Mucosa of rectum (tissue), 2 donors: ENCODE results near the gene HNRNPA1.
A peak's percentile ranks its signal among the peaks of the same experiment; 100 is the strongest.

Experiments
- H3K27ac ChIP-seq, 2 donors: one replicate each; pipeline ENCODE4 v1.7.0; 2013; ENCODE audit warnings: inconsistent platforms in 2 of 2, low read depth in 2 of 2, low read length in 2 of 2
- H3K27me3 ChIP-seq, 2 donors: one replicate each; pipeline ENCODE4 v1.7.0; 2013; ENCODE audit warnings: low read length in 2 of 2; ENCODE audit not compliant: control insufficient read depth in 2 of 2, insufficient read depth in 2 of 2
- H3K36me3 ChIP-seq, 2 donors: one replicate each; pipeline ENCODE4 v1.7.0; 2013; ENCODE audit warnings: low read length in 2 of 2; ENCODE audit not compliant: control insufficient read depth in 2 of 2, insufficient read depth in 2 of 2
- H3K4me1 ChIP-seq, 2 donors: one replicate each; pipeline ENCODE4 v1.7.0; 2013; ENCODE audit warnings: low read length in 2 of 2, mild to moderate bottlenecking in 1 of 2; ENCODE audit not compliant: control insufficient read depth in 2 of 2, insufficient read depth in 2 of 2
- H3K4me3 ChIP-seq, 2 donors: one replicate each; pipeline ENCODE4 v1.7.0; 2013; ENCODE audit warnings: low read length in 2 of 2
- H3K9ac ChIP-seq, 2 donors: one replicate each; pipeline ENCODE4 v1.7.0; 2013; ENCODE audit warnings: low read length in 2 of 2, low read depth in 1 of 2, mild to moderate bottlenecking in 1 of 2
- H3K9me3 ChIP-seq, 2 donors: one replicate each; pipeline ENCODE4 v1.7.0; 2013; ENCODE audit warnings: low read length in 2 of 2; ENCODE audit not compliant: control insufficient read depth in 2 of 2
- donor health status: healthy.
- donor health status: Normal muscosa, but diverticular disease.

Gene HNRNPA1

DNA sequence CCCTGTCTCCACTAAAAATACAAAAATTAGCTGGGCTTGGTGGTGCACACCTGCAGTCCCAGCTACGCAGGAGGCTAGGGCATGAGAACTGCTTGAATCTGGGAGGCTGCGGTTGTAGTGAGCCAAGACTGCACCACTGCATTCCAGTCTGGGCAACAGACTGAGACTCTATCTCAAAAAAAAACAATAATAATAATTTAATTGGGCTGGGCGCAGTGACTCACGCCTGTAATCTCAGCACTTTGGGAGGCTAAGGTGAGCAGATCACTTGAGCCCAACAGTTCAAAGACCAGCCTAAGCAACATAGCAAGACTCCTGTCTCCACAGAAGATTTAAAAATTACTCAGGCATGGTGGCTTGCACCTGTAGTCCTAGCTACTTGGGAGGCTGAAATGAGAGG, 27.3 kb upstream of the HNRNPA1 start:
- peaks cover 16 to 17% of the 10 kb centered on the region in 2 donors for H3K36me3 ChIP-seq
- no peaks in the 10 kb centered on the region for H3K4me1 ChIP-seq
- no peak overlapping the region for H3K27ac ChIP-seq
- no peaks in the 10 kb centered on the region for H3K27me3 ChIP-seq
- H3K9ac ChIP-seq: no peak overlapping the region
- H3K4me3 ChIP-seq: no peak overlapping the region
- H3K9me3 ChIP-seq: no peaks in the 10 kb centered on the region

DNA sequence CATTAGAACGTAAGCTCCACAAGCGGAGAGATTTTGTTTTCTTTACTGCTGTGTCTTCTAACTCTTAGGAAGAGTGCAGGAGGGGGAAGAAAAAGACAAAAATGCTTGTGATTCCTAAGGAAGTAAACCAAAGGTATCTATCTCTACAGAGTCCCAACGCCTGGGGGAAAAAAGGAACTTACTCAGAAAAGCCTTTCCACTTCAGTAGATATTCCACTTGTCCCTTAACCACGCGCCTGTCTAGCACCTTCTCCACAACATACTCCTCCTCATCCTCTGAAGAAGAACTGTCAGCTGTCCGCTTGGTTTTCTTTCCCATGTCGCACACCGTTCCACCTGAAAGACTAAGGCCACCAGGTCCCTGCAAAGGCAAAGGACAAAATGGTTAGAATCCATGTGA, 23.2 kb upstream of the HNRNPA1 start:
- H3K36me3 ChIP-seq: peaks cover 15 to 16% of the 10 kb centered on the region in 2 donors
- no peaks in the 10 kb centered on the region for H3K9me3 ChIP-seq
- H3K27me3 ChIP-seq: no peaks in the 10 kb centered on the region
- H3K4me3 ChIP-seq: no peak overlapping the region
- no peak overlapping the region for H3K9ac ChIP-seq
- peaks cover 0 to 5% of the 10 kb centered on the region in 2 donors for H3K4me1 ChIP-seq
- no peak overlapping the region for H3K27ac ChIP-seq

DNA sequence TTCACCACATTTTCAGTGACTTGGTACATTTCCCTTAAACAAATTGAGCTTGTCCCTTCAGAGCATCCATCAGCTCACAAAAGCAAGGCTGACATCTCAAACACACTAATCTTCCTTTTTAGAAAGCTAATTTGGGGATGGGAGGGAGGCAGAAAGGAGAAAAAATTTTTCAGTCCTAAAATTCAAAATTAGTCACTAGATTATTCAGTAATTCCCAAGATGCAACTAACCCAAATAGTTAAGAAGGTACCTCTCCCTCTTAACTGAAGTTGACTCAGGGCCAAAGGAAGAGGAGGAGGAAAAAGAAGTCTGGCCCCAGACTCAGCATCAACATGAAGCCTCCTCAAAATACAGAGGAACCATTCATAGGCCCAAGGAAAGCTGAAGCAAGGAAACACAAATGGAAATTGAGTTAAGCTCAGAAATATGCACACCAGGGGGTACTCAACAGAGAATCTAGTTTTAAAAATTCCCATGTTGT, 22.3 kb upstream of the HNRNPA1 start:
- peaks cover 15 to 16% of the 10 kb centered on the region in 2 donors for H3K36me3 ChIP-seq
- no peak overlapping the region for H3K4me3 ChIP-seq
- no peak overlapping the region for H3K27ac ChIP-seq
- H3K9ac ChIP-seq: no peak overlapping the region
- H3K4me1 ChIP-seq: peaks cover 0 to 5% of the 10 kb centered on the region in 2 donors
- no peaks in the 10 kb centered on the region for H3K27me3 ChIP-seq
- H3K9me3 ChIP-seq: no peaks in the 10 kb centered on the region

DNA sequence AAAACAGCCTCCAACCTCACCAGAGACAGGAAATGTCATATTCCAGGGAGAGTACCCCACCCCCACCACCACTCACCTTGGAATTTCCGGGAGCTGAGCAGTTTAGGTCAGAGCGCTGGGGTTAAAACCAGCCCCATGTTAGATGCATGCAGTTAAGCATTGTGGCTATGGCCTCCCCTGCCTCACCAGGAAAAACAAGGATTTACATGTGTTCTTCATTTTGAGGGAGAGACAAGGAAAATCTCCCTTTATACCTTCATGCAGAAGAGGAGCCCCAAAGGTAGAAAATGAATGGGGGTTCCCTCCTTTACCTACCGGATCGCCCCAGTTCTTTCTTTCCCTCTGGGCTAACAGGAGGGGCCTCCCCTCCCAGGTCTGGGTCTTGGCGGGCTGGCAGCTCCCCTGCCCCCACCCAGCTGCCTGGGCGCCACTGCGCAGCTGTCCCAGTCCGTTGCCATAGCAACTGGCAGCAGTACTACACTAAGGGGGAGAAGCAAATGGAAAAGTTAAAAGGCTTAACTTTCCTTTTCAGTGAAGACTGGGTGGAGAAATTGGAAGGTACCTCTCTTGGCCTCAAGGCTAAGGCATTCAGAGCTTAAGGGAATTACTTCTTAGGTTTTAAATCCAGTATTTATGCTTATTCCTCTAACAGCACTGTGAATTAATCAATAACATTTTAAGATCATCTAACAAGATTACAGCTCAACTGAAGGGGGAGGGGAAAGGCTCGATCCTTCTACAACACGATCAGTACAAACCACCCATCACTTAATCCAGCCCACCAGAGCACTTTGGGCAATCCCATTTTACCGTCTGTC, 21.1 kb upstream of the HNRNPA1 start:
- Histone ChIP-seq H3K27me3 (no peaks in the 10 kb centered on the region), H3K27ac (peak overlapping the region; percentile 31 to 41), H3K4me1 (peaks cover 0 to 5% of the 10 kb centered on the region in 2 donors), H3K9ac (peak overlapping the region in 1 of 2 donors; percentile 53), H3K9me3 (no peaks in the 10 kb centered on the region), H3K4me3 (peak overlapping the region; percentile 37 to 67), H3K36me3 (peaks cover 15 to 16% of the 10 kb centered on the region in 2 donors)

DNA sequence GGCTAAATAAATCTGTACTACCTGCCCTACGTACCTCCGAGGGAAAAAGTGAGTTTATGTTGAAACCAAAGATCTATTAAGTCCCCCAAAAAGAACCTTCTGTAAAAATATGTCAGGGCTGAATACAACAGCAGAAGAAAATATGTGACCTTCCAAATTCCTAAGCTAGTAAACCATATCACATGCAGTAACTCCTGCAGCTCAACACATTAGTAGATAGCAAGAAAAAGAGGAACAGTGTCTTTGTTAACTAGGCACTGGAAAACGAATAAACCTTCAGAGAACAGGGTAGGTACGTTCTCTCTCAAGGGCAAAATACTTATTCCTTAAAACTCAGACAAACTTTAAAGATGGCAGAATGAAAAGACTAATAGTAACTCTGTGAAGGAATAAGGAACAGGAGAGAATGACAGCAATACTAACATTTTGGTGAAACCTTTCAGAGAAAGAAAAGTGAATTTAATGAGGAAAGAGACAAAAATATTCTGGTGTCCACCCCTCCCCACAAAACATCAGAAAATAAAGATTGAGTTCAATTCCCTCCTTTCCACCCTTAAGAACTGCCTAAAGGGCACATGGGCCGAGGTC, 18.6 kb upstream of the HNRNPA1 start:
- Histone ChIP-seq H3K9ac (no peak overlapping the region), H3K27me3 (no peaks in the 10 kb centered on the region), H3K9me3 (no peaks in the 10 kb centered on the region), H3K36me3 (peaks cover 5 to 7% of the 10 kb centered on the region in 2 donors), H3K27ac (no peak overlapping the region), H3K4me1 (peaks cover 0 to 5% of the 10 kb centered on the region in 2 donors), H3K4me3 (no peak overlapping the region)

DNA sequence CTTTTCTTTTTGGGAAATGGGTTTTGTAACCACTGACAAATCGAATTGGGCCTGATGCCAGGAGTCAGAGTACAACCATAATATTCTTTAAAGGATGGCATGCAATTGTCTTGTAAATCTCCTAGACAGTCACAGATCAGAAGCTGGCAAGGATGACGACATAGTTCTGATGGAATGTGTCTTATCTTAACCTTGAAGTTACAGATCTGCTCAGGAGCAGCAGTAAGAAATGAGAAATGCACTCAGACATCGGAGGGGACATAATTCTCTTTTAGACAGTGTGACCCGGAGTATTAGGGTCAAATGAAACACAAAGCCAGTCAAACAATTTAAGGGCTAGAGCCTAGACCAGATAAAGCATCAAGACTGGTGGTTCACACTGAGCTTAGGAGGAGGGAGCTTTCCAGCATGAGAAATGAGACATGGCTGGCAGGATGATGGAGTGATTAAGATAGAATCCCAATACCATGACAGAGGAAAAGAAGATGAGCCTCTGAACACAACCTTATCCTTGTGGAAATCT, 18.1 kb upstream of the HNRNPA1 start:
- Histone ChIP-seq H3K27me3 (no peaks in the 10 kb centered on the region), H3K27ac (no peak overlapping the region), H3K9me3 (no peaks in the 10 kb centered on the region), H3K9ac (no peak overlapping the region), H3K4me1 (peaks cover 0 to 5% of the 10 kb centered on the region in 2 donors), H3K36me3 (peaks cover under 1 to 4% of the 10 kb centered on the region in 2 donors), H3K4me3 (no peak overlapping the region)

DNA sequence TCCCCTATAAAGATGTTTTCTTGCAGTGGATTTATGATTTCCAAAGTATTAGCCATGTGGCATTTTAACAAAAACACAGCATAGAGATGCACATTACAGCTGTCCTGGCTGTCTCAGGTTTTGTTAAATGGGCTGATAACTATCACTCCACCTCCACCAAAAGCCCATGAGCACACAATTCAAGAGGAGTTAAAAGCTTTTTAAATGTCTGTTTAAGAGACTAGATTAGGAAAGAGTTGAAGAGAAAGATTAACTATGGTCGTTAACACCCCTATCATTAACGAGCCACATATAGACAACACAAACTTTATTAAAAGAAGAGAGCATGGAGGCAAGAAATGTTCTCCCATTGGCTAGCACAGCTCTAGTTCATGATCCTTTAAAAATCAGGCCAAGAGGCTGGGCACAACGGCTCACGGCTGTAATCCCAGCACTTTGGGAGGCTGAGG, 15.1 kb upstream of the HNRNPA1 start:
- H3K27me3 ChIP-seq: no peaks in the 10 kb centered on the region
- H3K27ac ChIP-seq: no peak overlapping the region
- H3K4me1 ChIP-seq: no peaks in the 10 kb centered on the region
- peaks cover 0 to 3% of the 10 kb centered on the region in 2 donors for H3K36me3 ChIP-seq
- no peak overlapping the region for H3K4me3 ChIP-seq
- no peaks in the 10 kb centered on the region for H3K9me3 ChIP-seq
- H3K9ac ChIP-seq: no peak overlapping the region

DNA sequence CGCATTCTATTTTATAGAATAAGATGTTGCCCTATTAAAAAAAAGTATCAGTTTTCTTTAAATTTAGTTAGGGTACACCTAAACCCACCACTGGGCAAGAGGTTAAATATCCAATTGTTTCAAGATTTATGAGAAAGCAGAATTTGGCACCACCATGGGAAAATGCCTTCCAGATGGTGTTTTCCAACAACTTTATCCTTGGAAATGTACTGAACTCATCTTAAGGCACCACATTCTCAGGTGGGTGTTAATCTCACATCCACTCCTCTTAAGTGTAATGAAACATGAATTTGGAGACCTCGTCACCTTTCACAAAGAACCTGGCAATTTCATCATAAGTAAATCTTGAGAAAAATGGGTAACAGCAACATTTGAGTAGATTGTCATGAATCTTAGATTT, 13.7 kb upstream of the HNRNPA1 start:
- Histone ChIP-seq H3K4me1 (no peaks in the 10 kb centered on the region), H3K9ac (no peak overlapping the region), H3K27ac (no peak overlapping the region), H3K9me3 (no peaks in the 10 kb centered on the region), H3K4me3 (no peak overlapping the region), H3K36me3 (peaks cover 0 to 3% of the 10 kb centered on the region in 2 donors), H3K27me3 (no peaks in the 10 kb centered on the region)

DNA sequence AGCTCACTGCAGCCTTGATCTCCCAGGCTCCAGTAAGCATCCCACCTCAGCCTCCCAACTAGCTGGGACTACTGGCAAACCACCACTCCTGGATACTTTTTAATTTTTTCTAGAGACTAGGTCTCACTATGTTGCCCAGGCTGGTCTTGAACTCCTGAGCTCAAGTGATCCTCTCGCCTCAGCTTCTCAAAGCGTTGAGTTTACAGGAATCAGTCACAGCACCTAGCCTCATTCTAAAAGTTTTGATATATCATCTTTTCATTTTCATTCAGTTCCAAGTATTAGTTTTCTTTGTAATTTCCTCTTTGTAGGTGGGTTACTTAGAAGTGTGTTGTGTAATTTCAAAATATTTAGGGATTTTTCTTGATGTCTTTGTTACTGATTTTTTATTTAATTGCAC, 10.2 kb upstream of the HNRNPA1 start:
- no peaks in the 10 kb centered on the region for H3K9me3 ChIP-seq
- H3K4me1 ChIP-seq: no peaks in the 10 kb centered on the region
- no peak overlapping the region for H3K27ac ChIP-seq
- H3K36me3 ChIP-seq: peaks cover 0 to 7% of the 10 kb centered on the region in 2 donors
- no peaks in the 10 kb centered on the region for H3K27me3 ChIP-seq
- no peak overlapping the region for H3K9ac ChIP-seq
- no peak overlapping the region for H3K4me3 ChIP-seq

DNA sequence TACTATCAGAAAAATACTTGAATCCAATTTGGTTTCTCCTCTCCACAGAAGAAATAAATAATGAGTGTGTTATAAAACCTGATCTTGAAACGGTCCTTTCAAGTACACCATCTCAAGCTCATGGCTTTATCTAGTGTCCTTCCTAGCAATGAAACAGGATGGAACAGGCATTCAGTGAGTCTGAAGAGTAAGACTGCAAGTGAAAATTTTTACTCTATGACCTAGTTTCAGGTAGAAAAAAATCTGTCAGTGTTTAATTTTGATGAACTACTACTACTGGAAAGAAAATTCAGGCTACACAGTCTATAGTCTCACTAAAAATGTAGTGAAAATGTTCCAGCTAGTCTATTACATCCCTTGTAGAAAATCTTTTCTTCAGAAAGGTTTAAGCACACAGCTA, 8.3 kb upstream of the HNRNPA1 start:
- Histone ChIP-seq H3K36me3 (peaks cover 0 to 4% of the 10 kb centered on the region in 2 donors), H3K4me3 (no peak overlapping the region), H3K9me3 (no peaks in the 10 kb centered on the region), H3K4me1 (no peaks in the 10 kb centered on the region), H3K9ac (no peak overlapping the region), H3K27me3 (no peaks in the 10 kb centered on the region), H3K27ac (no peak overlapping the region)
